HepG2 (cell line): Measurements from ENCODE around the gene AQP6. TPM values are rescaled to one million over a fixed set of nuclear protein-coding genes. Genes with fewer than 3 reads are reported as not detected.

Source experiments
- ATAC-seq: fragments of 200-7000 bp; cut with Tn5 transposase; 3 replicates; pipeline ENCODE4 v1.9.1; 2020; ENCODE audit warnings: mild to moderate bottlenecking, moderate library complexity
- BruUV-seq: library from RNA; stranded (reverse); fragments of 400-500 nt; replicated peaks from 2 replicates; lab custom pipeline; 2021; lab: Mats Ljungman, UMichigan
- CTCF ChIA-PET: fragments of 300-600 bp; formaldehyde crosslinking; extraction: SDS; loops from one replicate; lab custom pipeline; 2021; ENCODE audit warnings: low total read pairs, inconsistent platforms, low intra/inter-chr PET ratio; lab: Yijun Ruan, JAX
- POLR2A ChIA-PET: fragments of 350-600 bp; sonication (Branson Sonifier 250); formaldehyde crosslinking; loops from one replicate; lab custom pipeline; 2020; ENCODE audit warnings: antibody characterized with exemption, inconsistent platforms; lab: Yijun Ruan, JAX
- DNase-seq: peaks from one replicate; pipeline ENCODE4 v3.0.0-alpha.2; 2015; ENCODE audit warnings: low spot score
- FAIRE-seq: peaks from 3 replicates; lab custom pipeline; 2011; peaks lifted over from hg19 to GRCh38; lab: Jason Lieb, UNC
- H2AFZ ChIP-seq: one replicate; pipeline ENCODE4 v1.6.1; 2011; ENCODE audit warnings: low read length, inconsistent platforms
- H3K27ac ChIP-seq: fragments of 300-600 bp; 3 replicates; pipeline ENCODE4 v1.8.0; 2011; ENCODE audit warnings: mixed run types, mild to moderate bottlenecking, mixed read lengths, low read length, inconsistent platforms; ENCODE audit not compliant: insufficient read depth; ENCODE audit errors: extremely low read length
- H3K27me3 ChIP-seq, 2 experiments: fragments of 200-600 bp in 1 of 2; 2 replicates in 1 of 2; 3 replicates in 1 of 2; pipeline versions ENCODE4 v1.6.0 to v1.8.0; 2011; ENCODE audit warnings: low read length in 2 of 2, mild to moderate bottlenecking in 2 of 2, moderate library complexity in 2 of 2, inconsistent platforms in 1 of 2; ENCODE audit not compliant: insufficient read depth in 2 of 2, control insufficient read depth in 1 of 2
- H3K36me3 ChIP-seq, 2 experiments: fragments of 200-600 bp in 1 of 2; replicated peaks in 1 of 2; 2 replicates in 1 of 2; 3 replicates in 1 of 2; pipeline versions ENCODE4 v1.5.1 to v1.8.0; 2011; ENCODE audit warnings: low read length in 2 of 2, inconsistent platforms in 1 of 2; ENCODE audit not compliant: insufficient read depth in 2 of 2, control insufficient read depth in 1 of 2
- H3K4me1 ChIP-seq: 2 replicates; pipeline ENCODE4 v1.5.1; 2012; ENCODE audit warnings: low read length, inconsistent platforms; ENCODE audit not compliant: insufficient read depth
- H3K4me2 ChIP-seq: 2 replicates; pipeline ENCODE4 v1.6.0; 2011; ENCODE audit warnings: low read depth, low read length, inconsistent platforms
- H3K4me3 ChIP-seq, 3 experiments: fragments of 200-600 bp in 1 of 3; sonication (generic), shearing (Covaris generic) in 1 of 3; replicated peaks in 1 of 3; 2 replicates each; pipeline ENCODE4 v1.5.1; 2011 to 2016; ENCODE audit warnings: low read length in 3 of 3, inconsistent platforms in 2 of 3, low read depth in 2 of 3, mild to moderate bottlenecking in 2 of 3, control low read depth in 1 of 3, mixed read lengths in 1 of 3; ENCODE audit not compliant: insufficient read depth in 1 of 3
- H3K79me2 ChIP-seq: one replicate; pipeline ENCODE4 v1.6.1; 2011; ENCODE audit warnings: low read length, inconsistent platforms; ENCODE audit not compliant: insufficient read depth
- H3K9ac ChIP-seq: 2 replicates; pipeline ENCODE4 v1.6.0; 2011; ENCODE audit warnings: mild to moderate bottlenecking, low read depth, low read length, inconsistent platforms; ENCODE audit not compliant: insufficient read depth
- H3K9me3 ChIP-seq: 2 replicates; pipeline ENCODE4 v1.5.1; 2012; ENCODE audit warnings: mild to moderate bottlenecking, low read length
- H4K20me1 ChIP-seq: 2 replicates; pipeline ENCODE4 v1.6.0; 2011; ENCODE audit warnings: inconsistent platforms, mild to moderate bottlenecking, low read length, moderate library complexity; ENCODE audit not compliant: insufficient read depth
- FOXC1 ChIP-seq: sonication (generic); formaldehyde crosslinking; IDR thresholded peaks from 2 replicates; pipeline ENCODE4 v1.8.0; 2022; ENCODE audit warnings: mild to moderate bottlenecking, missing genetic modification reagents, borderline replicate concordance
- MAFF ChIP-seq: IDR thresholded peaks from 2 replicates; pipeline ENCODE4 v1.6.1; 2011; ENCODE audit warnings: low read depth, low read length, improper control_type of control experiment
- PHB2 ChIP-seq: fragments of 450-650 bp; IDR thresholded peaks from 2 replicates; pipeline ENCODE4 v1.6.1; 2018; ENCODE audit not compliant: partially characterized antibody
- RARG ChIP-seq: sonication (generic); formaldehyde crosslinking; IDR thresholded peaks from 2 replicates; pipeline ENCODE4 v1.4.0; 2020; ENCODE audit warnings: low read depth, mild to moderate bottlenecking, missing genetic modification reagents
- ZNF251 ChIP-seq: sonication (generic); formaldehyde crosslinking; IDR thresholded peaks from 2 replicates; pipeline ENCODE4 v1.9.0; 2021; ENCODE audit warnings: mild to moderate bottlenecking, missing genetic modification reagents
- ZNF354B ChIP-seq: sonication (generic); formaldehyde crosslinking; IDR thresholded peaks from 2 replicates; pipeline ENCODE4 v1.8.0; 2022; ENCODE audit warnings: mild to moderate bottlenecking, missing genetic modification reagents
- in situ Hi-C: cut with HindIII; loops from 2 replicates; pipeline ENCODE4 v1.10.0; 2017; ENCODE audit warnings: low pct_unique_long_range_greater_than_20kb; ENCODE audit not compliant: extremely low pct_ligation_motif_present
- intact Hi-C: fragments of 100-400 bp; cut with micrococcal nuclease; formaldehyde crosslinking; loops from one replicate; pipeline ENCODE4 v1.10.0; 2022; ENCODE audit not compliant: unreplicated experiment
- polyA plus RNA-seq, 8 experiments: library from polyadenylated mRNA; depleted of rRNA in 3 of 8; stranded (reverse) in 7 of 8; unstranded in 1 of 8; fragments of >200 nt; fragmentation: Illumina TruSeq in 4 of 8; extraction: Trizol in 4 of 8; gene quantifications; 2 replicates each; pipeline versions ENCODE4 v1.2.1 to v1.2.3, GENCODE V29; 2011 to 2016; ENCODE audit warnings: low read depth in 4 of 8, missing spikeins in 1 of 8, mixed read lengths in 1 of 8; ENCODE audit not compliant: insufficient read depth in 1 of 8
- total RNA-seq, 5 experiments: library from RNA; depleted of rRNA; stranded (reverse); fragments of >200 nt; fragmentation: Illumina TruSeq; extraction: Trizol; gene quantifications; 2 replicates each; pipeline ENCODE4 v1.2.3, GENCODE V29; 2016; ENCODE audit warnings: low read depth in 1 of 5
- TF ChIP-seq, protein P1 (sequence below): sonication (generic); formaldehyde crosslinking; conservative IDR thresholded peaks from 2 replicates; pipeline ENCODE4 v1.5.0; 2020; ENCODE audit warnings: missing genetic modification reagents
- TF ChIP-seq, protein P2 (sequence below): sonication (generic); formaldehyde crosslinking; IDR thresholded peaks from 2 replicates; pipeline ENCODE4 v1.5.0; 2020; ENCODE audit warnings: missing genetic modification reagents

Gene AQP6
- total and polyA plus RNA-seq, 2 of the 13 experiments (the other 11 are each of a cell fraction or from before 2014, with no cell fraction given) = 0.32 to 1.3 TPM

DNA sequence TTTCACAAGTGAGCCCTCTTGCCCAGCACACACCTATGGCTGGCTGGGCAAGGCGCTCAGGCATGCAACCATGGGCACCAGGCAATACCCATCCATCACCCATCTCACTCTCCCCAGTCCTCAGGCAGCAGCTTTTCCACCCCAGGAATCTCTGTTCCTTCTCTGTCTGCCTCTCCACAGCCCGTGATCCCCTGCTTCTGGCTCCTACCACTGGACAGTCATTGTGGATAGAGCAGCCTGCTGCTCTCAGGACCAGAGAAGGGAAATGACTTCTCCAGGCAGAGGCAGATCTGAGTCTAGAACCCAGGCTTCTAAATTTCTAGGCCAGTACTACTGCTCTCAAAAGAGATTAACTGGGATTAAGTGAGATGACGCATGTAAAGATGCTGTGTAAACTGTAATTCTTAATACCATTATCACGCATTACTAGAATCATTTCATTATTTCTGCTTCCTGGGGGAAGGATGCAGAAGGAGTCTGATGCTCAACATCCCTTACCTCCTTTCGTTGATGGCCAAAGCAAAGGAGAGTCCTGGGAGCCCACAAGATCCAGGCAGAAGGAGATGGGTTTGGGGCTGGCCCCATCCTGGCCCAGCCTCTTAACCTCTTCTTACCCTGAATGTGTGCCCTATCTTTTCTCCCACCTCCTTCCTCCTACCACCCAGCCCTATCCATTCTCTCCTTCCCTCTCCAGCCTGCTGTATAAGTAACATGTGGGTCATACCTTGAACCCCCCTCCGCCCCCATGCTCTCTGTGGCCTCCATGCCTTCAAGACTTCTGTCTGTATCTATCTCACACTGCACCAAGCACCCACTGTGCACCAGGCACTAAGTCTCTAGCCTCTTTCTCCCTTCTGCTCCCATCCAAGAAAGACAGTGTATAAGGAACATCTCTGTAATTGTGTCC is 15.8 kb upstream of the AQP6 start (continued):
- no peak for TF ChIP-seq ZNF251 (CRISPR knock-in tag)
- no peak for TF ChIP-seq RARG (CRISPR knock-in tag)
- no peak for TF ChIP-seq FOXC1 (CRISPR knock-in tag)
- TF ChIP-seq, protein P1, sequence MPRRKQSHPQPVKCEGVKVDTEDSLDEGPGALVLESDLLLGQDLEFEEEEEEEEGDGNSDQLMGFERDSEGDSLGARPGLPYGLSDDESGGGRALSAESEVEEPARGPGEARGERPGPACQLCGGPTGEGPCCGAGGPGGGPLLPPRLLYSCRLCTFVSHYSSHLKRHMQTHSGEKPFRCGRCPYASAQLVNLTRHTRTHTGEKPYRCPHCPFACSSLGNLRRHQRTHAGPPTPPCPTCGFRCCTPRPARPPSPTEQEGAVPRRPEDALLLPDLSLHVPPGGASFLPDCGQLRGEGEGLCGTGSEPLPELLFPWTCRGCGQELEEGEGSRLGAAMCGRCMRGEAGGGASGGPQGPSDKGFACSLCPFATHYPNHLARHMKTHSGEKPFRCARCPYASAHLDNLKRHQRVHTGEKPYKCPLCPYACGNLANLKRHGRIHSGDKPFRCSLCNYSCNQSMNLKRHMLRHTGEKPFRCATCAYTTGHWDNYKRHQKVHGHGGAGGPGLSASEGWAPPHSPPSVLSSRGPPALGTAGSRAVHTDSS = no peak
- TF ChIP-seq, protein P2, sequence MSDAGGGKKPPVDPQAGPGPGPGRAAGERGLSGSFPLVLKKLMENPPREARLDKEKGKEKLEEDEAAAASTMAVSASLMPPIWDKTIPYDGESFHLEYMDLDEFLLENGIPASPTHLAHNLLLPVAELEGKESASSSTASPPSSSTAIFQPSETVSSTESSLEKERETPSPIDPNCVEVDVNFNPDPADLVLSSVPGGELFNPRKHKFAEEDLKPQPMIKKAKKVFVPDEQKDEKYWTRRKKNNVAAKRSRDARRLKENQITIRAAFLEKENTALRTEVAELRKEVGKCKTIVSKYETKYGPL = no peak
- no peak for TF ChIP-seq MAFF

DNA sequence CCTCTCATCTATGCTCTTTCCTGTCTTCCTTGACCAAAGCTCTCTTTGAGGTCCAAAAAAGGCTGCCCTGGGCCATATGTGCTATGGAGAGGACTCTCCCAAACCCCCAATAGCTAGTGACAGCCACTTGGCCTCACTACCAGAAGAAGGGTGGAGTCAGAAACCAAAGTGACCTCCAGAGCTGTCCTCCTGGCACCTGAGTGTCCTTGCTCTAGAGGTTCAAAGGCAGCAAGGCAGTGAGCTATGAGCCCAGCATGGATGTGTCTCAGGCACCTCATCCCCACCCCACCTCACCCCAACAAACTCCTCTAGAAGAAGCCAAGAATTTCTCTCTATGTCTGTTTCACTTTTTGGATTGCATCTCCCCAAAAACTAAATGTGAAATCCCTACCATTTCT is 15.2 kb upstream of the AQP6 start:
- ATAC-seq = no peak
- peaks cover 0 to 52% of the 10 kb centered on the region in 2 experiments; a peak in 3 of 5 replicates for H3K27me3 ChIP-seq
- no peaks in the 10 kb centered on the region for H3K79me2 ChIP-seq
- no peak overlapping the region for H3K27ac ChIP-seq
- no peak for FAIRE-seq
- H3K4me3 ChIP-seq = no peak overlapping the region
- no TSS peak for BruUV-seq
- in situ Hi-C loops = no loop called here
- ChIA-PET CTCF (no interaction called here), POLR2A (no interaction called here)
- DNase-seq = no peak
- no peaks in the 10 kb centered on the region for H3K9me3 ChIP-seq
- H4K20me1 ChIP-seq = no peaks in the 10 kb centered on the region
- intact Hi-C loops = no loop called here
- H3K4me1 ChIP-seq = peaks cover 17% of the 10 kb centered on the region
- no peak overlapping the region for H2AFZ ChIP-seq
- H3K36me3 ChIP-seq = no peaks in the 10 kb centered on the region
- no peak for TF ChIP-seq PHB2
- no peak for TF ChIP-seq ZNF354B (CRISPR knock-in tag)
- no peak overlapping the region for H3K9ac ChIP-seq
- no peak overlapping the region for H3K4me2 ChIP-seq
